ENCODE results near the gene RYR1.
"Not testable (repeated sequence)": the region's sequence is repeated elsewhere in the genome, so short reads cannot be mapped to it uniquely, and the experiment has no call there.

The RYR1 gene

DNA sequence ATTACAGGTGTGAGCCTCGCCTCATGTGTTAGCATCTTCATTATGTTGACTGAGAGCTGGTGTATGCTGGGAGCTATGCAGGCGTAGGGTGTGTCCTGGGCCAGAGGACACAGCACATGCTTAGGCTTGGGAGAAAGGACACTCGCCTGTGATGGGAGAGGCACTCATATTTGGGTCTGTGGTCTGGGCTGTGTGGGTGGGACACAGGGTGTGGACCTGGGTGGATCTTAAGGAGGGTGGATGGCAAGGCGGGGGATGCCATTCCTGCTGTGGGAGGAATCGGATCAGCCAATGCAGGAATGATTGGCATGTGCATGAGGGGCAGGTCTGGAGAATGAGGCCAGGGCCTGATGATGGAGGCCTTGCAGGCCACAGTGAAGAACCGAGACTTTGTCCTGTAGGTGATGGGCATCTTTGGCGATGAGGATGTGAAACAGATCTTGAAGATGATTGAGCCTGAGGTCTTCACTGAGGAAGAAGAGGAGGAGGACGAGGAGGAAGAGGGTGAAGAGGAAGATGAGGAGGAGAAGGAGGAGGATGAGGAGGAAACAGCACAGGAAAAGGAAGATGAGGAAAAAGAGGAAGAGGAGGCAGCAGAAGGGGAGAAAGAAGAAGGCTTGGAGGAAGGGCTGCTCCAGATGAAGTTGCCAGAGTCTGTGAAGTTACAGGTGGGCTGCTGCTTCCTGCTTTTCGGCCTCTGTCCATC, 55.4 kb downstream of the RYR1 start:
- DNase-seq (ENCODE audit: low read depth, low spot score) = no peak

DNA sequence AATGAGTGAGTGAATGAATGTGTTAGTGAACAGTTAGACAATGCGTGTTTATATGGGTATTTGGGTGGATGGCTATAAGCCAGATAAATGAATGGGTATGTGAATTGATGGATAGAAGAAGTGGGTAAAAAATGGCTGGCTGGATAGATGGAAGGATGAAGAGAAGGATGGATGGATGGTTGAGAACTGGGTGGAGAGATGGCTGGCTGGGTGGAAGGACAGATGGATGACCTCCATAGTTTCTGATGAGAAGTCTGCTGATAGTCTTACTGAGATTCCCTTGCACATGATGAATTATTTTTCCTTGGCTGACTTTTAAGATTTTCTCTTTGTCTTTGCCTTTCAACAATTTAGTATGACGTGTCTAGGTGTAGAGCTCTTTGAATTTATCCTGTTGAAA, 57.4 kb downstream of the RYR1 start:
- no peak for DNase-seq (ENCODE audit: low read depth, low spot score)

DNA sequence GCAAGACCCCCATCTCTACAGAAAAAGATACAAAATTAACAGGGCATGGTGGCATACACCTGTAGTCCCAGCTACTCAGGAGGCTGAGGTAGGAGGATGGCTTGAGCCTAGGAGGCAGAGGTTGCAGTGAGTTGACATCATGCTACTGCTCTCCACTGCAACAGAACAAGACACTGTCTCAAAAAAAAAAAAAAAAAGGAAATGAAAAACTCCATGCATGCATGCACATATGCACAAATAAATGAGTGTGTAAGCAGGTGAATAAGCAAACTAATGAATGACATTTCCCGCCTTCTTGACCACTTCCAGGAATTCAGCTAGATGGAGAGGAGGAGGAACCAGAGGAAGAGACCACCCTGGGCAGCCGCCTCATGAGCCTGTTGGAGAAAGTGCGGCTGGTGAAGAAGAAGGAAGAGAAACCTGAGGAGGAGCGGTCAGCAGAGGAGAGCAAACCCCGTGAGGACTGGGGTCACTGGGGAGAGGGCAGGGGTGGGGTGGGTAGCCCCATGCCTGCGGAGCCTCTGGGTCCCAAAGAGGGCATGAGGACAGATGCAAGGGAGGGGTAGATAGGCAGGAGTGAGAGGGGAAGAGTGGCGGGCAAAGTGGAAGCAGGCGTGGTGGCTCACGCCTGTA, 58.8 kb downstream of the RYR1 start:
- no peak for DNase-seq (ENCODE audit: low read depth, low spot score)

DNA sequence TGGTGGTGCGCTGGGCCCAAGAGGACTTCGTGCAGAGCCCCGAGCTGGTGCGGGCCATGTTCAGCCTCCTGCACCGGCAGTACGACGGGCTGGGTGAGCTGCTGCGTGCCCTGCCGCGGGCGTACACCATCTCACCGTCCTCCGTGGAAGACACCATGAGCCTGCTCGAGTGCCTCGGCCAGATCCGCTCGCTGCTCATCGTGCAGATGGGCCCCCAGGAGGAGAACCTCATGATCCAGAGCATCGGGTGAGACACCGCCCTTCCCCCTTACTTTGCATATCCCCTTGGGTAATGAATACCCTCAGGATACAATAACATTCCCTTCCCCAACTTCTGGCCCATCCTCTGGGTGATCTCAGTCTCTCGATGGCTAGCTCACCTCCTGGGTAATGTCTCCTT, 60.9 kb downstream of the RYR1 start:
- peak; percentile 49 for DNase-seq (ENCODE audit: low read depth, low spot score)

DNA sequence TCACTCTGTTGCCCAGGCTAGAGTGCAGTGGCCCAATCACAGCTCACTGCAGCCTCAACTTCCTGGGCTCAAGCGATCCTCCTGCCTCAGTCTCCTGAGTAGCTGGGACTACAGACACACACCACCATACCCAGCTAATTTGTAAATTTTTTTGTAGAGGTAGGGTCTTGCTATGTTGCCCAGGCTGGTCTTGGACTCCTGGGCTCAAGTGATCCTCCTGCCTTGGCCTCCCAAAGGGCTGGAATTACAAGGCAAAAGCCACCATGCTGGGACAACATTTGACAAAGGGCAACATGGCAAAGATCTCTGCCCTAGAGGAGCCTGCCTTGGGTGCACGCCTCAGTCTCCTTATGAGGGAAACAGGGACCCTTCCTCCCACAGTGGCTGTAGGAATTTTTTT, 61.9 kb downstream of the RYR1 start:
- not testable (repeated sequence) for DNase-seq (ENCODE audit: low read depth, low spot score)

DNA sequence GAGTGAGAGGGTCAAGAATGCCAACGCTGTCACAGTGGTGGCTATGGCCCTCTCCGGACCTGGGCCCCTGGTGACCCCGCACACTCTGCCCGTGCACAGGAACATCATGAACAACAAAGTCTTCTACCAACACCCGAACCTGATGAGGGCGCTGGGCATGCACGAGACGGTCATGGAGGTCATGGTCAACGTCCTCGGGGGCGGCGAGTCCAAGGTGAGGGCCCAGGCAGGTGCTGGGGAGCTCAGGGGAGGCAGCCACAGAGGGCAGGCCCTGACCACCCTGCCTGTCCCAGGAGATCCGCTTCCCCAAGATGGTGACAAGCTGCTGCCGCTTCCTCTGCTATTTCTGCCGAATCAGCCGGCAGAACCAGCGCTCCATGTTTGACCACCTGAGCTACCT, 62.6 kb downstream of the RYR1 start:
- DNase-seq (ENCODE audit: low read depth, low spot score) = no peak

DNA sequence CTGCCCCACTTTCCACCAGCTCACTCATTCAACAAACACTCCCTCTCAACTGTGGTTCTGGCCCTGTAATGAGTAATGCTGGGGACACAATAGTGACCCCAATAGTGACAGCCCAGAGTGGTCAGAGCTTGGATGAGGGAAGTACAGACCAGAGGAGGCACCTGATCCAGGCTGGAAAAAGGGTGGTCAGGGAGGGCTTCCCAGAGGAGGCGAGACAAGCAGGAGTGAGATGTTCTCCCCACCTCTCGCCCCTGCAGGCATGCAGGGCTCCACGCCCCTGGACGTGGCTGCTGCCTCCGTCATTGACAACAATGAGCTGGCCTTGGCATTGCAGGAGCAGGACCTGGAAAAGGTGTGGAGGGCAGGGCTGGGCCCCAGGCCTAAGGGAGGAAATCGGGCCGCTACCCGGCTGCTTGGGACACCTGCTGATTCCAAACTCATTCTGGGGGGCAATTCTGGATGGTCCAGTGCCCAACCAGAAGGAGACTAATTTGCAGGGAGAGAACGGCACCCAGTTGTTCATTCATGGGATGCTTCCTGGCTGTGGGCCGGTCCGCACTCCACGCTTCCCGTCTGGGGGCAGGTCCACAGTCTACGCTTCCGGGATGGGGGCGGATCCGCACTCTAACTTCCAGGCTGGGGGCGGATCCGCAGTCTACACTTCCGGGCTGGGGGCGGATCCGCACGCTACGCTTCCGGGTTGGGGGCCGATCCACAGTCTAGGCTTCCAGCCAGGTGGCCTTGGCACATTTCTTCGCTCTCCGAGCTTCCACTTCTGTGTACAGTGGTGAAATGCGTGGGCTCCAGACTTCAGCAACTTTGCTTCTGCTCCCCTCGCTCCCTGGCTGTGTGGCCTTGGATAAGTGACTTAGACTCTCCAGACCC, 63.4 kb downstream of the RYR1 start:
- DNase-seq (ENCODE audit: low read depth, low spot score) = peak; percentile 27

DNA sequence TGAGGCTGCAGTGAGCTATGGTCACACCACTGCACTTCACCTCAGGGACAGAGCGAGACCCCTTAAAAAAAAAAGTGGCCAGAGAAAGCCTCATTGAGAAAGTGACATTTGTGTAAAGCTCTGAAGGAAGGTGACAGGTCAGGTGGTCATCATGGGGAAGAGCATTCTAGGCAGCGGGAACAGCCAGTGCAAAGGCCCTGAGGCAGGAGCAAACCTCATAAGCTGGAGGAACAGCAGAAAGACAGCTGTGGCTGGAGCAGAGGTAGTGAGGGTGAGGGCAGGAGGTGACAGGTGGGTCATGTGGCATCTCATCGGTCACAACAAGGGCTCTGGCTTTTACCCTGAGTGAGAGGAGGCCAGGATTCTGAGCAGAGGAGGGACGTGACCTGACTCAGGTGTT, 64.4 kb downstream of the RYR1 start:
- DNase-seq (ENCODE audit: low read depth, low spot score) = no peak

DNA sequence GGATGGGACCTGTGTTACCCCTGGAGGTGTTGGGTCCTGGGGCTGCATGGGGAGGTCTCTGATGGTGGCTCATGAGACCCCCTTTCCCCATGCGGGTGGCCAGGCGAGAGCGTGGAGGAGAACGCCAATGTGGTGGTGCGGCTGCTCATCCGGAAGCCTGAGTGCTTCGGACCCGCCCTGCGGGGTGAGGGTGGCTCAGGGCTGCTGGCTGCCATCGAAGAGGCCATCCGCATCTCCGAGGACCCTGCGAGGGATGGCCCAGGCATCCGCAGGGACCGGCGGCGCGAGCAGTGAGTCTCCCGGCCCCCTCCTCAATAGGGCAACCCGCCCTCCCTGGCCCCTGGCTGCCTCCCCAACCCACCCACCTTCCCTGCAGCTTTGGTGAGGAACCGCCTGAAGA, 66.0 kb downstream of the RYR1 start:
- DNase-seq (ENCODE audit: low read depth, low spot score) = no peak

DNA sequence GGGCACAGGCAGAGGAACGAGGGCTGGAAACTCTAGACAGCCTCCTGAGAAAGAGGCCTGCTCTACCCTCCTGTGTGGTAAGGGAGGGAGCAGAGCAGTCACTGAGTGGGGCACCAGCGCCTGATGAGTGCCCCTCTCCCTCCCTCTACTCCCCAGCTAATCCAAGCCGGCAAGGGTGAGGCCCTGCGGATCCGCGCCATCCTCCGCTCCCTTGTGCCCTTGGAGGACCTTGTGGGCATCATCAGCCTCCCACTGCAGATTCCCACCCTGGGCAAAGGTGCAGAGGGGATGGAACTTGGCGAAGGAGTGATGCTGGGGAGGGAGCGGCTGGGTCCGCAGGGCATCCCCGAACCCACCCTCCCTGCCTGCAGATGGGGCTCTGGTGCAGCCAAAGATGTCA, 67.0 kb downstream of the RYR1 start:
- DNase-seq (ENCODE audit: low read depth, low spot score) = no peak

DNA sequence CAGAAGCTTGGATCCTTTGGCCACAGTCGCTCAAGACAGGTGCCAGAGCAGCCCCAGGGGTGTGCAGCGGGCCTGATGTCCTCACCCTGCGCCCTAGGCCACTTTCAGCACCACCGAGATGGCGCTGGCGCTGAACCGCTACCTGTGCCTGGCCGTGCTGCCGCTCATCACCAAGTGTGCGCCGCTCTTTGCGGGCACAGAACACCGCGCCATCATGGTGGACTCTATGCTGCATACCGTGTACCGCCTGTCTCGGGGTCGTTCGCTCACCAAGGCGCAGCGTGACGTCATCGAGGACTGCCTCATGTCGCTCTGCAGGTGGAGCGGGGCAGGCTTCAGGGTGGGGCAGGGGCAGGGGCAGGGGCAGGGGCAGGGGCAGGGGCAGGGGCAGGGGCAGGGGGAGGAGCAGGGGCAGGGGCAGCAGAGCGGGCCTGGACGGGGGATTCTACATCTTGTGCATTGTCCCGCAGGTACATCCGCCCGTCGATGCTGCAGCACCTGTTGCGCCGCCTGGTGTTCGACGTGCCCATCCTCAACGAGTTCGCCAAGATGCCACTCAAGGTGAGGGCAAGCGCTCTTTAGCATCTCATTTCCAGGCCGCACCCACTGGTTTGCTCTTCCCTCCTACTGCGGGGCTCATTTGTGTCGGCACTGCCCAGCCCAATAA, 69.1 kb downstream of the RYR1 start:
- no peak for DNase-seq (ENCODE audit: low read depth, low spot score)

DNA sequence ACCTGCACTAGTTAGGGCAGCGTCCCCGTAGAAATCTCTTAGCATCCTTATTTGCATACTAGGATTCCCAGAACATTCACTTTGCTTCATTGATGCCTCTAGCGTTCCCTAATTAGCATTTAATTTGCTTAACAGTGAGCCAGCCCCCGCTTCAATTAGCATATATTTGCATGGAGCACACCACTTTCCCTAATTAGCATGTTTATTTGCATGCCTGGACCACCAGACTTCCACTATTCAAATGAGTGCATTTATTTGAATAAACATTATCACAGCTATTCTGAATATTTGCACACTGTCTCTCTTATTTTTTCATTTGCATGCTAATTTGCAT, 69.6 kb downstream of the RYR1 start:
- no peak for DNase-seq (ENCODE audit: low read depth, low spot score)

DNA sequence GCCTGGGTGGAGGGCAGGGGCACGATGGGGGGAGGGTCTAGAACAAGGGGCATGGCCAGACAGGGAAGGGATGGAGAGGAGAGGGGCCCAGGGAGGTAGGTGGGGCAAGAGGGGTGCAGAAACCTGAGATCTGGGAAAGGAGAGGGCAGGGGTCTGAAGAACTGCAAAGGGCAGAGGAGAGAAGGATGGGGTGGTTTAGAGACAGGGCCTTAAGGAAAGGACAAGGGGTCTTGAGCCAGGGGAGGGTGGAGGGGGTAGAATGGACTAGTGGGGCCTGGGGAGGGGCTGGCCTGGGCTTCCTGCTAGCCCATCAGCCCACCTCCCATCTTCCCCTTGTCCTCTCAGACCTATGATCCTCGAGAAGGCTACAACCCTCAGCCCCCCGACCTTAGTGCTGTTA, 72.5 kb downstream of the RYR1 start:
- no peak for DNase-seq (ENCODE audit: low read depth, low spot score)

DNA sequence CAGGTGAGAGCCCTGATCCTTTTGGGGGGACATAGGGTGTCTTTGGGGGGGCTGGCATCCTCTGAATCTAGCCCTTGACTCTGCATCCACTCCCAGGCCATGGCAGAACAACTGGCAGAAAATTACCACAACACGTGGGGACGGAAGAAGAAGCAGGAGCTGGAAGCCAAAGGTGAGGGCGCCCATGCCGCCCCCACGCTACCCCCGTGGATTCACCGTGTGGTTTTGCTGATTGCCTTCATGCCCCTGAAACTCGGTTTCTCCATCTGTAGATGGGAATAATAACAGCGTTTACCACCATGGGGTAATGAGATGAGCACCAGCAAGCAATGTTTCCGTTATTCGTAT, 72.9 kb downstream of the RYR1 start:
- no peak for DNase-seq (ENCODE audit: low read depth, low spot score)

DNA sequence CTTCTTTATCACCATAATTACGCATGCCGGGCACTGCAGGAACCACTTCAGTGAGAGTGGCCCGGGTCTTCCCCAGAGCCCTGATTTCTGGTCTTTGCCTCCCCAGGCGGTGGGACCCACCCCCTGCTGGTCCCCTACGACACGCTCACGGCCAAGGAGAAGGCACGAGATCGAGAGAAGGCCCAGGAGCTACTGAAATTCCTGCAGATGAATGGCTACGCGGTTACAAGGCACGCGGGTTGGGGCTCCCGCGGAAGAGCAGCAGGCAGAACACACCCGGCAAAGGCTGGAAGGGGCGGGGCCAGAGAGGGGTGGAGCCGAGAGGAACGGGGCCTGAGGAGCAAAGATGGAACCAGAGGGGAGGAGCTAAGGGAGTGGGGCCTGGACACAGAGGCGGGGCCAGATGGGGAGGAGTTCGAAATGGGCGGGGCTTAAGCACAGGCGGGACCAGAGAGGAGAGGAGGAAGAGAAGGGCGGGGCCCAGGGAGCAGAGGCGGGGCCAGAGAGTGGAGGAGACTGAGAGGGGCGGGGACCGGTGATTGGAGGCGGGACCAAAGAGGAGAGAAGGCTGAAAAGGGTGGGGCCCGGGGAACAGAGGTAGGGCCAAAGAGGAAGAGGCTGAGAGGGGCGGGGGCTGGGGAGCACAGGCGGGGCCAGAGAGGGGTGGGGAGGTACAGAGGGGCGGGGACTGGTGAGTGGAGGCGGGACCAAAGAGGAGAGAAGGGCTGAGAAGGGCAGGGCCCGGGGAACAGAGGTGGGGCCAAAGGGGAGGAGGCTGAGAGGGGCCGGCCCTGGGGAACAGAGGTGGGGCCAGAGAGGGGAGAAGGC, 73.4 kb downstream of the RYR1 start:
- DNase-seq (ENCODE audit: low read depth, low spot score) = peak; percentile 98

DNA sequence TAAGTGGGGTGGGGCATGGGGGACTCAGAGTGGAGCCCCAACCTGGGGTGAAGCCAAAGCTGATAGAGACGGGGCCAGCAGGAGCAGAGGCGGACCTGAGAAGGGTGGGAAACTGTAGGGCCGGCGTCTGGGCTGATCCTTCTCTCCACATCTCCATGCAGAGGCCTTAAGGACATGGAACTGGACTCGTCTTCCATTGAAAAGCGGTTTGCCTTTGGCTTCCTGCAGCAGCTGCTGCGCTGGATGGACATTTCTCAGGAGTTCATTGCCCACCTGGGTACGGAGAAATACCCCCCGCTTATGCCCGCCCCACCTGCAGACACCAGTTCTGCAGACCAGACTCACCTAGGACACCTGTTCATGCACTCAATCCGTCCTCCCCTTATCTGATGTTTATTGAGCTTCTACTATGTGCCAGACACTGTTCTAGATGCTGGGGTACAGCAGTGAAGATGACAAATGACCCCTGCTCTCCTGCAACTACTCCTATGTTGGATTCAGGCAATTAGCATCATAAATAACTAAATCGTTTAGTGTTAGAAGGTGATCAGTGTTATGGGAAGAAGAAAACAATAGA, 74.1 kb downstream of the RYR1 start:
- no peak for DNase-seq (ENCODE audit: low read depth, low spot score)

DNA sequence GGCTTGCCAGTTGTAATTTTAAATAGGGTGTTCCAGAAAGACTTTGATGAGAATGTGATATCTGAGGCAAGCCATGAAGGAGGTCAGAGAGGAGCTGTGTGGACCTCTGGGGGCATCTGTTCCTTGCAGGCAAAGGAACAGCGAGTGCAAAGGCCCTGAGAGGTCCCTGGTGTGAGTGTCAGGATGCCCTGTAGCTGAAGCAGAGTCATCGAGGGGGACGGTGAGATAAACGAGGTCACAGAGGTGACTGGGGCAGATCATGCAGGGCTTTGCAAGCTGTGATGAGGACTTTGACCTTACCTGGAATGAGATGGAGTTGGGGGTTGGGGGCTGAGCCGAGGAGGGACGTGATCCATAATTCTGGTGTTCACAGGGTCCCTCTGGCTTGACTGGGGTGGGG, 75.0 kb downstream of the RYR1 start:
- no peak for DNase-seq (ENCODE audit: low read depth, low spot score)

DNA sequence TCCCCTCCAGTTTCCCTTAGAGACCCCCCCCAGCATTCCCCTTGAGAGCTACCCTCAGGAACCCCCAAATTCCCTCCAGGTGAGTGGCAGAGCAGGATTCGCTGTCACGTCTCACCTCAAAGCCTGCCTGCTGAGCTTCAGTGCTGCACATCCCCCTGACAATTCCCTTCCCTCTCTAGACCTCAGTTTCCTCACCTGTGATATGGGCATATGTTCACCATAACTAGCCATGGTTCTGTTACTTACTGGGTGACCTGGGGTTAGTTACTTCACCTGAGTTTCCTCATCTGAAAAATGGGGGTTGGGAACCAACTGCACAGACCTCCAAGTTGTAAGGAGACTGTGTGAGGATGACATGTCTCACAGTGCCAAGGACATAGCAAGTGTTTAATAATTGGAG, 75.5 kb downstream of the RYR1 start:
- DNase-seq (ENCODE audit: low read depth, low spot score) = no peak

DNA sequence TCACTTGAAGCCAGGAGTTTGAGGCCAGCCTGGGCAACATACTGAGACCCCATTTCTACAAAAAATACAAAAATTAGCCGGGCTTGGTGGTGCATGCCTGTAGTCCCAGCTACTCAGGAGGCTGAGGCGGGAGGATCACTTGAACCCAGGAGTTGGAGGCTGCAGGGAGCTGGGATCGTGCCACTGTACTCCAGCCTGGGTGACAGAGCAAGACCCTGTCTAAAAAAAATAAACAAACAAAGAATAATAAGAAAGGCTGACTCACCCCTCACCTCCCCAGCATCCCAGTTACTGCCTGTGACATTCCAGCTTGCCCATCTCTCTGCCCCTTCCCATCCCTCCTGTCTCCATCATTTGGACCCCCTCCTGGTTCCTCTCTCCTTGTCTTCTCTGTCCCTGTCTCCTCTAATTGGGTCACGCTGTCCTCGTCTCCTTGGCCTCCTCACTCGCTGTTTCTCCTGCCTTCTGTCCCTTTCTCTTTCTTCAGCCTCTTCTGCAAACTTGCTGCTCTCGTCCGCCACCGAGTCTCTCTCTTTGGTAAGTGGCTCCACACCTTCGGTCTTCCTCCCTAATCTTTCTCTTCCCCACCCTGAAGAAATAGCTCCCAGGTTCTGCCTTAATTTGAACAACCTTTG, 77.7 kb downstream of the RYR1 start:
- DNase-seq (ENCODE audit: low read depth, low spot score) = no peak

DNA sequence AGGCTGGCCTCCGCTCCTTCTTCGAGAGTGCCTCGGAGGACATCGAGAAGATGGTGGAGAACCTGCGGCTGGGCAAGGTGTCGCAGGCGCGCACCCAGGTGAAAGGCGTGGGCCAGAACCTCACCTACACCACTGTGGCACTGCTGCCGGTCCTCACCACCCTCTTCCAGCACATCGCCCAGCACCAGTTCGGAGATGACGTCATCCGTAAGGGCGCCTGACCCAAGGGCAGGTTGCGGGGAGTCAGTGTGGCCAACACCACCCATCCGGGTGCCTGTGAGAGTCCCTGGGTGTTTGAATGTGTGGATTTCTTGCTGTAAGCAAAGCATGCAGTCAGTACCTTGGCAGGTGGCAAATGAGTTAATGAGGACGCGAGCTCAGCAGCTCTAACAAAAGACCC, 78.8 kb downstream of the RYR1 start:
- DNase-seq (ENCODE audit: low read depth, low spot score) = no peak

DNA sequence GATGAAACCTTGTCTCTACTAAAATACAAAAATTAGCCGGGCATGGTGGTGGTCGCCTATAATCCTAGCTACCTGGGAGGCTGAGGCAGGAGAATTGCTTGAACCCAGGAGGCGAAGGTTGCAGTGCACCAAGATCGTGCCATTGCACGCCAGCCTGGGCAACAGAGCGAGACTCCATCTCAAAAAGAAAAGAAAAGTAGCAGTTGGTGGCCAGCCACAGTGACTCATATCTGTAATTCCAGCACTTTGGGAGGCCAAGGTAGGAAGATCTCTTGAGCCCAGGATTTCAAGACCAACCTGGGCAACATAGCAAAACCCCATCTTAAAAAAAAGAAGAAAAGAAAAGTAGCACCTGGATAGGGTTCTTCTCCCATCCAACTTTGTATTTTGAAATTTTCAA, 79.7 kb downstream of the RYR1 start:
- not testable (repeated sequence) for DNase-seq (ENCODE audit: low read depth, low spot score)
